Measurements from ENCODE around the gene IMPG2.

IMPG2 gene

GRCh38 chr3:101230618-101231017 lies 89.8 kb downstream of the IMPG2 start:
- DNase-seq, result no peak

- DNase-seq, result no peak
These were observed 90.7 kb downstream of the IMPG2 start for GRCh38 chr3:101229681-101230080.

GRCh38 chr3:101228441-101228840 lies 91.9 kb downstream of the IMPG2 start:
- DNase-seq, result no peak

GRCh38 chr3:101224739-101225138 lies 95.6 kb downstream of the IMPG2 start:
- no peak for DNase-seq

GRCh38 chr3:101223016-101223415 lies 97.4 kb downstream of the IMPG2 start:
- no peak for DNase-seq

GRCh38 chr3:101219842-101220560 lies 100.4 kb downstream of the IMPG2 start:
- DNase-seq, result no peak

GRCh38 chr3:101217472-101218245 lies 102.7 kb downstream of the IMPG2 start:
- no peak for DNase-seq

- peak in 1 of 5 experiments; percentile 6 for DNase-seq
These were observed 103.5 kb downstream of the IMPG2 start for GRCh38 chr3:101216710-101217465.

- DNase-seq, result no peak
These were observed 107.6 kb downstream of the IMPG2 start for GRCh38 chr3:101212730-101213129.

- DNase-seq, result no peak
These were observed 116.1 kb downstream of the IMPG2 start for GRCh38 chr3:101204246-101204645.

- DNase-seq, result no peak
These were observed 117.0 kb downstream of the IMPG2 start for GRCh38 chr3:101203411-101203810.

- DNase-seq, result no peak
These were observed 117.7 kb downstream of the IMPG2 start for GRCh38 chr3:101202640-101203039.

- DNase-seq, result no peak
These were observed 119.9 kb downstream of the IMPG2 start for GRCh38 chr3:101200461-101200860.

- peak in 1 of 5 experiments; percentile 55 for DNase-seq
These were observed 124.2 kb downstream of the IMPG2 start for GRCh38 chr3:101195951-101196713.

- no peak for DNase-seq
These were observed 126.0 kb downstream of the IMPG2 start for GRCh38 chr3:101194392-101194791.

GRCh38 chr3:101193957-101194356 lies 126.4 kb downstream of the IMPG2 start:
- DNase-seq, result no peak

- DNase-seq, result no peak
These were observed 130.6 kb downstream of the IMPG2 start for GRCh38 chr3:101189796-101190195.

- DNase-seq, result no peak
These were observed 131.2 kb downstream of the IMPG2 start for GRCh38 chr3:101189176-101189575.

- no peak for DNase-seq
These were observed 135.0 kb downstream of the IMPG2 start for GRCh38 chr3:101185341-101185740.

- no peak for DNase-seq
These were observed 136.3 kb downstream of the IMPG2 start for GRCh38 chr3:101184111-101184510.

GRCh38 chr3:101183151-101183550 lies 137.2 kb downstream of the IMPG2 start:
- DNase-seq, result no peak

GRCh38 chr3:101182734-101183133 lies 137.6 kb downstream of the IMPG2 start:
- no peak for DNase-seq

GRCh38 chr3:101181801-101182200 lies 138.6 kb downstream of the IMPG2 start:
- no peak for DNase-seq

Data from T-helper 2 cell (primary cell).